GM18870 (cell line): ENCODE data around the gene P2RY8.
"Not testable (repeated sequence)": the region's sequence is repeated elsewhere in the genome, so short reads cannot be mapped to it uniquely, and the experiment has no call there.

Experiments
- ATAC-seq: cut with Tn5 transposase; IDR thresholded peaks from one replicate; pipeline ENCODE4 v1.9.1; 2021; ENCODE audit warnings: moderate library complexity; ENCODE audit not compliant: unreplicated experiment

The P2RY8 gene

GRCh38 chrX:1521459-1521956 lies 15.5 kb downstream of the P2RY8 start:
- peak; percentile 82 for ATAC-seq

GRCh38 chrX:1520350-1520749 lies 16.6 kb downstream of the P2RY8 start:
- ATAC-seq = no peak

GRCh38 chrX:1519022-1519497 lies 17.9 kb downstream of the P2RY8 start:
- ATAC-seq = no peak

- ATAC-seq = no peak
Observed at GRCh38 chrX:1518512-1518911, 18.5 kb downstream of the P2RY8 start.

DNA sequence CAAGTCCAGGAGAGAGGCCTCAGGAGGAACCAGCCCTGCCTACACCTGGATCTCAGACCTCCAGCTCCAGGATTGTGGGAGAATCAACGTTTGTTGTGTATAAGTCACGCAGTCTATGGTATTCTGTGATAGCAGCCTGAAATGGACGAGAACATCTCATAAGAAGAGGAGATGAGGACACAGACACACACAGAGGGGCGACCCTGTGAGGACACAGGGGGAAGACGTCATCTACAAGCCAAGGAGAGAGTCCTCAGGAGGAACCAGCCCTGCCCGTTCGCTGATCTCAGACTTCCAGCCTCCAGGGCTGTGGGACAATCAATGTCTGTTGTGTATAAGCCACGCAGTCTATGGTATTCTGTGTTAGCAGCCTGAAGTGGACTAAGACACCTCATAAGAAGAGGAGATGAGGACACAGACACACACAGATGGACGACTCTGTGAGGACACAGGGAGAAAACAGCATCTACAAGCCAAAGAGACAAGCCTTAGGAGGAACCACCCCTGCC lies 20.3 kb downstream of the P2RY8 start:
- ATAC-seq = no peak

GRCh38 chrX:1511829-1512228 lies 25.2 kb downstream of the P2RY8 start:
- no peak for ATAC-seq

DNA sequence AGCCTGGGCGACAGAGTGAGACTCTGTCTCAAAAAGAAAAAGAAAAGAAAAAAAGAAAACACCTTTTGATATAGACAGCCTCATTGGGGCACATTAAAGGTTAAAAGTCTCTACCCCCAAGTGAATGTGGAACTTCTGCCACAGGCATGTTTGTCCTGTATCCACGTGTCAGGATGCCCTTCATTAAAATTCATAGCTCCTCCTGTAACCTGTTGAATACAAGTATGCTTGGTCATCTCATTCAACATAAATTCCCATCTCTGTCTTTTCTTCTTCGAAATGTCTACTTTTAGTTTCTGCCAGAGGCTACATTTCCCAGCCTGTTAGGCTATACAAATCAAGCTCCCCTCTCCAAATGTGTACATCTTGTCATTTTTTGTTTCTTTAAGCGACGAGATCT lies 25.8 kb downstream of the P2RY8 start:
- no peak for ATAC-seq

DNA sequence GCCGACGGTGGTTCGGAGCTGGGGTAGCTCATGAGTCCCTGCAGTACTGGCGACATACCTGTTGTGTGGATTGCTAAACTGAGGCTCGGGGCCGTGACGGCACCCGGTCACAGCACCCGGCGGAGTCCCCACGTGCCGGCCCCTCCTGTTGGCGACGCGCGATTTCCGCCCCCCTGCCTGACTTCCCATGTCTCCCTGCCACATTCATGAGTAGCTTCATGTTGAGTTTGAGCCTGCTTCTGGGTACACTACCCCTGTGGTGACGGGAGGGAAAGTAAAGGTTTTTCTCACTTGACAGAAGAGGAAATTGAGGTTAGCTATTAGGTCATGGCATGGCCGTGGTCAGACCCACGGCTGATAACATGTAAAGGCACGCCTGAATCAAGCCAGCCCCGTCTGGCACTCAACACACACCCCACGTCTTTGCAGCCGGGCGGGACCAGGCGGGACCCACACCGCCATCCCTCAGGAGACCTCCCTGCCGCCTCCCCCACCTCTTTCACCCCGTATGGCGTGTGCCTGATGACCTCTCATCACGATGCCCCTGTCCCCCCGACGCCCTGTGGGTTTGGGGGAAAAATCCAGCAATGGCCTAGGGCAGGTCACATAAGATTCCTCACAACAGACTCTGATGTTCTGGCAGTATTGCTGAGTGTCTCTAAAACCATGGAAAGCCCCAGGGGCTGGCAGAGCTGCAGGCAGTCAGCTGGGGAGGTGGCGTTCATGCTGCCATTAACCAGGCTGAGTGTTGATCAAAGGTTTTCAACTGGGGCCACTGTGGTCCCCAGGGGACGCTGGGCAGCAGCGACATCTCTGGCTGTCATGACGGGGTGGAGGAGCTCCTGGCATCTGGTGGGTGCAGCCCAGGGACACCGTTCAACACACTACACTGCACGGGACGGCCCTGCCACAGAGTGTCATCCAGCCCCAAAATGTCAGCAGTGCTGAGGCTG lies 29.2 kb downstream of the P2RY8 start:
- peak; percentile 83 for ATAC-seq

DNA sequence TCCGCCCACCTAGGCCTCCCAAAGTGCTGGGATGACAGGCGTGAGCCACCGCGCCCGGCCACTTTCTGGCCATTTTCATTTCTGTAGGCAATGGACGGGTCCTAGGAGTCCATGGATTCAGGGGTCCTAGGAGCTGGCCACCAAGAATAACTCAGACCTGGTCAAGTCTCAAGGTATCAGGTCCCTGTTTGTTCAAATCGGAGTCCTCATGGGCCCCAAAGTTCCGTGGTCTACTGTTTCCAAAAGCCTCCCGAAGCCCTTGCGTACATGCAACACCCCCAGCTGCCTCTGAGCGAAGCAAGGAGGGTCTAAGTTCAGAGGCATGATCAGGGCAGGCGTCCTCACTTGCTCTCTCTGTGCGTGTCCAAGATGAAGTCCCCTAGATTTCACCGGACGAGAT lies 30.1 kb downstream of the P2RY8 start:
- no peak for ATAC-seq

- ATAC-seq = no peak
Observed at GRCh38 chrX:1502853-1503252, 34.1 kb downstream of the P2RY8 start.

GRCh38 chrX:1502241-1502640 lies 34.7 kb downstream of the P2RY8 start:
- ATAC-seq = no peak

GRCh38 chrX:1500701-1501624 lies 36.0 kb downstream of the P2RY8 start:
- peak; percentile 75 for ATAC-seq

- ATAC-seq = no peak
Observed at GRCh38 chrX:1496076-1496475, 40.9 kb downstream of the P2RY8 start.

DNA sequence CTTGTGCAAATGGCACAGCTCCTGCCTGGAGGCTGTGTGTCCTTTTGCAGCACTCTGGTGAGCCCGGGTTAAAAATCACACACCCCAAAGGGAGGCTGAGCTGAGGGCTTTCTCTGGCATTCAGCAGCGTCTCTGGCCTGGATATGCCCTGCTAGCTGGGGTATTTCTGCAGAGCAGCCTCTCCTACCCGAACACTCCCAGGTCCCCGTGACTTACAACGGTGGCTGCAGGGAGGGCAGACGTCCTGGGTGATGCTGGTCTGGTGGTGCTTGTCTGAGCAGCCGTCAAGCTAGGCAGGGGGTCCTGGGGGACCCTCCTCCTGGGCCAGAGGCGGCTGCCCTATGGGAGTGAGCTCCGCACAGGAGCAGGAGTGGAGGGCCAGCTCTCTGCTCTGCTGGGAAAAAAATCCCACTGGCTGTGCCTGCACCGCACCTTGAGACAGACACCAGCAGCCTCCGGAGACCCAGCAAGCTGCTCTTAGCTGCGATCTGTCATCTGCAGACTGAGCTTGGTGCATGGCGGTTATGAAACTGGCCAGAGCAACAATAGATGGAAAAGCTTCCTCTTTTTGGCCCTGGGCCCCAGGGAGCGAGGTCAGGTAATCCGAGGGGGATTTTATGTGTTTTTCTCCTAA lies 43.0 kb downstream of the P2RY8 start:
- peak; percentile 46 for ATAC-seq

GRCh38 chrX:1493412-1493811 lies 43.6 kb downstream of the P2RY8 start:
- ATAC-seq = peak; percentile 18

- ATAC-seq = no peak
Observed at GRCh38 chrX:1492421-1493012, 44.5 kb downstream of the P2RY8 start.

DNA sequence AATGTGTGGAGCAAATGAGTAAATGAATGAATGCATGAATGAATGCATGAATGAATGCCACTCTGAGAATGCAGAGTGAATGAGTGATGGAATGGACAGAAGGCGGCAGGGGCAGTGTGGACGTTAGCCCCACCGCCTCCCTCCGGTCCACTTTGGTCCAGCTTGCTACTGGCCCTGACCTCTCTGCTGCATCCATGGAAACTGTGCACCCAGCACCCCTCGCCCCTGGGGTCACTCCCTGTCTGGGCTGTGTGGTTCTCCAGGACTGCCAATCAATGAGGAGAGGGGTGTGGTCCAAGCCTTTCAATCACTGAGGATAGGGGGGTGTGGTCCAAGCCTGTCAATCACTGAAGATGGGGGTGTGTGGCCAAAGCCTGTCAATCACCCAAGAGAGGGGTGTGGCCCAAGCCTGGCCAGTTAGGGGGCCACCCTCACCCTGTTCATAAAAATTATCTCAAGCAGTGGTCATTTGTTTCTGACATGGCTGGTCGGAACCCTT lies 45.1 kb downstream of the P2RY8 start:
- peak; percentile 72 for ATAC-seq

DNA sequence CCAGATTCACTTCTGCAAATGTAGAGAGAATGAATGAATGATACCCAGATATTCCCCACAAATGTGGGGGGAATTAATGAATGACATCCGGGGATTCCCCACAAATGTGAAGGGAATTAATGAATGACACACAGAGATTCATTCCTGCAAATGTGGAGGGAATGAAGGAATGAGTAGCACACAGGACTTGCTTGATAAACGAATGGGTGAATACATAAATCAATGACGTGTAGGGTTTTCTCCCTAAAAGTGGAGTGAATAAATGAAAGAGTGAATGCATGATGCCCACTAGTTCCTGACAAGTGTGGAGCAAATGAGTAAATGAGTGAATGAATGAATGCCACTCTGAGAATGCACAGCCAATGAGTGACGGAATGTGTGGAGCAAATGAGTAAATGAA lies 45.7 kb downstream of the P2RY8 start:
- not testable (repeated sequence) for ATAC-seq

DNA sequence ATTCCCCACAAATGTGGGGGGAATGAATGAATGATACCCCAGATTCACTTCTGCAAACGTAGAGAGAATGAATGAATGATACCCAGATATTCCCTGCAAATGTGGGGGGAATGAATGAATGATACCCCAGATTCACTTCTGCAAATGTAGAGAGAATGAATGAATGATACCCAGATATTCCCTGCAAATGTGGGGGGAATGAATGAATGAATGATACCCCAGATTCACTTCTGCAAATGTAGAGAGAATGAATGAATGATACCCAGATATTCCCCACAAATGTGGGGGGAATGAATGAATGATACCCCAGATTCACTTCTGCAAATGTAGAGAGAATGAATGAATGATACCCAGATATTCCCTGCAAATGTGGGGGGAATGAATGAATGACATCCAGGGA lies 46.3 kb downstream of the P2RY8 start:
- ATAC-seq = not testable (repeated sequence)

GRCh38 chrX:1489354-1489753 lies 47.6 kb downstream of the P2RY8 start:
- not testable (repeated sequence) for ATAC-seq
